ENCODE measurements around the gene FAM221A.
"Not testable (repeated sequence)": the region's sequence is repeated elsewhere in the genome, so short reads cannot be mapped to it uniquely, and the experiment has no call there.

The FAM221A gene, protein sequence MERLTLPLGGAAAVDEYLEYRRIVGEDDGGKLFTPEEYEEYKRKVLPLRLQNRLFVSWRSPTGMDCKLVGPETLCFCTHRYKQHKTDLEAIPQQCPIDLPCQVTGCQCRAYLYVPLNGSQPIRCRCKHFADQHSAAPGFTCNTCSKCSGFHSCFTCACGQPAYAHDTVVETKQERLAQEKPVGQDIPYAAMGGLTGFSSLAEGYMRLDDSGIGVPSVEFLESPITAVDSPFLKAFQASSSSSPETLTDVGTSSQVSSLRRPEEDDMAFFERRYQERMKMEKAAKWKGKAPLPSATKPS

DNA sequence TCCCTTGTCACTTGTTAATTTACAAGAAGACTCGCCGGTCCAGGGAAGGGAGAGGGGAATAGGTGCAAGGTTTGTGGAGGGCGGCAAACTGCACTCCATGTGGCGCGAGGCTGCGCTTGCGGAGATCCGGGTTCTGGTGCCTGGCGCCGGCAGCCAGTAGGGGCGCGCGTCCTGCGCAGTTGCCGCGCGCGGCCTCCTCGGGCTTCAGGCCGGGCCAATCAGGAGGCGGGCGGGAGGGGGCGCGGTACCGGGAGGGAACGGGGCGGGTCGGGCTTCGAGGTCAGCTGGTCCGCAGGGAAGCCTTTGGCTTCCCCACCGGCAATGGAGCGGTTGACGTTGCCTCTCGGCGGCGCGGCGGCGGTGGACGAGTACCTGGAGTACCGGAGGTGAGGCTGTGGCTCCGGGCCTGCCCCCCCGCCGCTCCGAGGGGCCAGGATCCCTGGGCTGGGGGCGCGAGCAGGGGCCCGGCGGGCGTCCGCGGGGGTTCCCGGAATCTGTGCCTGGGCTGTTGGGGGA lies at the start of gene FAM221A:
Gene FAM221A, plus strand, starts transcription at position 302 of the 516 bp plus-strand sequence. Its CDS starts 20 bp downstream, at position 322.
- no peak for FAIRE-seq

DNA sequence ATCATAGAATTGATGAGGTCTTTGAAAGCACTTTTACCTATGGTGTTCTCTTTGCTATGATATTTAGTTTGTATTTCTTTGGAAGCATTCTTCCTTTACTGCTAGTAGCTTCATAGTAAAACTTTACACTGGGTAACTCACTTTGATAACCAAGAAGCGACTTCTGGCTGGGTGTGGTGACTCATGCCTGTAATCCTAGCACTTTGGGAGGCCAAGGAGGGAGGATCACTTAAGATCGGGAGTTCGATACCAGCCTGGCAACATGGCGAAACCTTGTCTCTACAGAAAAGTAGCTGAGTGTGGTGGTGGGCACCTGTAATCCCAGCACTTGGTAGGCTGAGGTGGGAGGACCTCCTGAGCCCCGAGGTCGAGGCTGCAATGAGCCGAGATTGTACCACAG lies 46.6 kb upstream of the FAM221A start:
- no peak for FAIRE-seq

DNA sequence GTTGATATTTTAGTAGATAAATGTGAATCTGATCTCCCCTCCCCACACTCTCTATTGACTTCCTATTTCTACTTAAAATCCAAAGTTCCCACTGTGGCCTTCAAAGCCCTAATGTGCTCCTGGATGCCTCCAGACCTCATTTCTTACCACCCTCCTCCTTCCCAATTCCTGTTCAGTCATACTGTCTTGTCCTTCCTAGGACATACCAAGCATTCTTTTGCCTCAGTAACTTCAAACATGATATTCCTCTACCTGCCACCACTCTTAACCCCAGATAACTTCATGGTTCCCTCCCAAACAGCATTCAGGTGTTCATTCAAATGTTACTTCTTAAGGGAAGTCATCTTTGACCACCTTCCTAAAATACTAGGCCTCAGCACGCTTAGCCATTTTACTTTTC lies 34.2 kb upstream of the FAM221A start:
- no peak for FAIRE-seq

DNA sequence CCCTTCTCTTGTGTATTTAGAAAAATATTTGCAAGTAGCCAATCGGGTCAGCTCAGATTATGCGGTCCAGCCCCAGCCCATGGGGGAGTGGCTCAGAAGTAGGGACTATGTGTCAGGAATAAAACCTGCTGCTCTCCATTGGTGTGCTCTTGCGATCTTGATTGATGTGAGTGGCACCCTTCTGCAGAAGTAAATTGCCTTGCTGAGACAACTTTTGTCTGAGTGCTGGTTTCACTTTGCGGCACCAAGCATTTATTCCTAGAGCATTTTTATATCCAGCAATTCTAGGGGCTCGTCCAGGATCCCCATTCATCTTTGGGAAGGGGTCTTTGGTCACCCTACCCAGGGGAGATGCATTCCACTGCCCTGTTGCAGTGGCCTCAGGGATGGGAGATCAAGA lies 26.1 kb upstream of the FAM221A start:
- no peak for FAIRE-seq

DNA sequence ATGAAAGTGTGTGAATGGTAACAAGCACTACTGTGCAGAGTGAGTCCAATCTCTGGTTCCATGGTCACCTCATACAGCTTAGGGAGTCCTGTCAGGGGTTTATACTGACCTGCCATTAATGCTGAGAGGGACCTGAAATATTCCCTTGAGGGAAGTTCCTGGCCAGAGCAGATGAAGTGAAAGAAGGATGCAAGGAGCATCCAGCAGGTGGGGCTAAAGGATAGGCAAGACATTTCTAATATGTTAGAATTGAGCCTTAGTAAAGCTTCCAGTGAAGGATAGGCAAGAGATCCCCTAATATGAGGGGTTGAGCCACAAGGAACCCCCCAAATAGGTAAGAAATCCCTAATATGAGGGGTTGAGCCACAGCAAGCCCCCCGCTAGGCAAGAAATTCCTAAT lies 25.5 kb upstream of the FAM221A start:
- no peak for FAIRE-seq

DNA sequence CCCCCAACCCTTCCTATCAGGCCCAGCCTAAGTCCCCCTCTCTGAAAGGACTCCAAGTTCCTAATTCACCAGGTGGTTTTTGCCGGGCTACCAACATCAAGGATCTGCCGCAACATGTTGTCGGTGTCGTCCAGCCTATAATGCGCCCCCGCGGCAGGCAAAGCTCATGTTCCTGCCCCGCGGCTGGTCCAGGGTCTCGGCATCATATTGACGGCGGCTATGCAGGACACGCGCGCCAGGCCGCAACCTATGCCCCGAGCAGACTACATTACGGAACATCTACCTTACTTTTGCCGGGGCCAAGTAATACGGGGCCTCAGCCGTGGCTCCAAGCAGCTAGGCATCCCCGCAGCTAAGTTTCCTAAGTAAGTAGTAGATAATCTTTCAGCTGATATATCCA lies 24.6 kb upstream of the FAM221A start:
- FAIRE-seq, result no peak

DNA sequence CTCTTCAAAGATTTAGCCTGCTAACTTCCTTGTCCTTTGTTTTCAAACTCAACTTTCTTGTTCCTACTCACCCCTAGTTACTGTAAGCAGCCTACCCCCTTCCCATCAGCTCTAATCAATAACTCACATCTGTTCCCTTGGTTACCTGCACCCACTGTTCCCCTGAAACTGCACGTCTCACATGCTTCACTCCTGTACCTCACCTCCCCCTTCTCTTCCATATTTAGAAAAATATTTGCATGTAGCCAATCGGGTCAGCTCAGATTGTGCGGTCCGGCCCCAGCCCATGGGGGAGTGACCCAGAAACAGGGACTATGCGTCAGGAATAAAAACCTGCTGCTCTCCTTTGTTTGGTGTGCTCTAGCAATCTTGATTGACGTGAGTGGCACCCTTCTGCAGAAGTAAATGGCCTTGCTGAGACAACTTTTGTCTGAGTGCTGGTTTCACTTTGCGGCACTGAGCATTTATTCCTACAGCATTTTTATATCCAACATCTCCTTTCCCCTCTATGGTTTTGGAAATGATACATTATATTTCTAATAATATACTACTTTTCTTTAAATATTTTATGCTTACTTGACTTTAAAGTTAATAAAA lies 21.1 kb upstream of the FAM221A start:
- no peak for FAIRE-seq

DNA sequence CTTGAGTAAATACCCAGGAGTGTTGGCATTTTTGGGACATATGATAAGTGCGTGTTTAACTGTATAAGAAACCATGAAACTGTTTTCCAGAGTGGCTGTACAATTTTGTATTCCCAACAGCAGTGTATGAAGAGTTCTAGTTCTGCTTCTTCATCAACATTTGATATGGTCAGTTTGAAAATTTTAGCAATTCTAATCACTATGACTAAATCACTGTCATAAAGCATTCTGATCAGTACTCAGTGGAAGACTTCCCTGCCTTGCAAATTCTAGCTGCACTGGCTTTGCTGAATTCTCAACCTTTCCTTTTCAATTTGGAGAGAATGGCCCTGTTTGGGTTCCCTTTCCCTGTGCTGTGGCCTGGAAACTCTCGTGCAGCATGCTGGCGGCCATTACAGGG lies 18.6 kb upstream of the FAM221A start:
- no peak for FAIRE-seq

DNA sequence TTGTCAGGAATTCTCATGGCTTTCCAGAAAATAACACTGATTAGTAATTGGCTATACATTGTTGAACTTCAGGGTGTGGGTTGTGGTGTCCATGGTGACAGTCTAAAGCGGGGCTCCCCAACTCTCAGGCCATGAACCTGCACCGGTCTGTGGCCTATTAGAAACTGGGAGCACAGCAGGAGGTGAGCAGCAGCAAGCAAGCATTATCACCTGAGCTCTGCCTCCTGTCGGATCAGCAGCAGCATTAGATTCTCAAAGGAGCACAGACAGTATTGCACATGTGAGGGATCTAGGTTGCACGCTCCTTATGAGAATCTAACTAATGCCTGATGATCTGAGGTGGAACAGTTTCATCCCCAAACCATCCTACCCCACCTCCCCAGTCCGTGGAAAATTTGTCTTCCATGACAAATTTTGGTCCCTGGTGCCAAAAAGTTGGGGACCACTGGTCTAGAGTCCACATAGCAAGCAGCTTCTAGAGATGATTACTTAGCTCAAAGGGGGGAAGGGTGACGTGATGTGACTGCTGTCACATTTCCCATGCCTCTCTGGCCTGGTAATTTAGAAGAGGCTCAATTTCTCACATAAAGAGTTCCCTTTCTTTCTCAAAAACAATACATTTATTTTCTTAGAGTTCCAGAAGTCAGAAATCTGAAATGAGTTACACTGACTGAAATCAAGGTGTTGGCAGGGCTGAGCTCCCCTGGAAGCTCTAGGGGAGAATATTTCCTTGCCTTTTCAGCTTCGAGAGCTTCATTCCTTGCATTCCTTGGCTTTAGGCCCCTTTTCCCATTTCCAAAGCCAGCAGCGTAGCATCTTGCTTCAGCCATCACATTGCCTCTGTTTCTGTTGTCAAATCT lies 17.6 kb upstream of the FAM221A start:
- FAIRE-seq, result no peak

DNA sequence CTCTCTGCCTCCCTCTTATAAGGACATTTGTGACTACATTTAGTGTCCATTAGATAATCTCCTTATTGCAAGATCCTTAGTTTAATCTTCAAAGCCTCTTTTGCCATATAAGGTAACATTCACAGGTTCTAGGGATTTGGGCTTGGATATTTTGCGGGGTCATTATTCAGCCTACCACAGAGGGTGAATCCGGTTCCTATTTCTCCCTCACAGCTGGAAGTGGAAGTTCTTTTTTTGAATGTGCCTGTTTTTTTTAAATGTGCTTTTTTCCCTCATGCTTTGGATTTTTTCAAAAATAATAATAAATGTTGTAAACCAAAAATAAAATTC lies 17.1 kb upstream of the FAM221A start:
- no peak for FAIRE-seq

DNA sequence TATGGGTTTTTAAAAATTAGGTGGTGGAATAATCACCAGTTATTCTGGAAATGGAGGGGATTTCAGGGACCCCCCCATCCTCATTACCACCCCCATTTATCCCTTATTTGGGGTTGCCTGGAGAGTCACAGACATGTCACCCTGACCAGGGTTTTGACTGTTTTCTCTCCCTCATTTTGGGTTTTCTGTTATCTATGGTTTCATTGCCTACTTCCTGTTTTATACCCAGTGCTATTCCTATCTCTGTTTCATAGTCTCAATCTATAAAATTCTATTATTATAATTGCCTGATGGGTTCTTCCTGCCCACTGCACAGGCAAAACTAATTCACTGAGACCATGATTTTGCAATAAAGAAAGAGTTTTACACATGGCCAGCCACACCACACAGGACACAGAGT lies 15.9 kb upstream of the FAM221A start:
- no peak for FAIRE-seq

DNA sequence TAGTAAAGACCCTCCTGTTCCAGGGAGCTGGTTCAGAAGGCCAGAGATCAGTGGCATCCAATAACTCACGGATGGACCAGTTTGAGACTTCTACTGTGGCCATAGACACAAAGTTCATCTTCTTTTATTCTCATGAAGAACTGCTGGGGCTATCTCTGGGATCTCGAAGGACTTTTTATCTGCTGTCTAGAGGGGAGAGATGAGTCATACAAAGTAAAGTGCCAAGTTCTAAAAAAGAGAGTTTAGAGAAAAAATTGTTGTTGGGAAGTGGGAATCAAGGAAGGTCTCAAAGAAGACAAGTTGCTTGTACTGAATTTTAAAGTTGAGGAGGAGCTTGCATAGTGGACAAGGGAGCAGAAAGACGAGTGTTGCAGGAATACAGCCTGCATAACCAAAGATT lies 8.0 kb upstream of the FAM221A start:
- no peak for FAIRE-seq

DNA sequence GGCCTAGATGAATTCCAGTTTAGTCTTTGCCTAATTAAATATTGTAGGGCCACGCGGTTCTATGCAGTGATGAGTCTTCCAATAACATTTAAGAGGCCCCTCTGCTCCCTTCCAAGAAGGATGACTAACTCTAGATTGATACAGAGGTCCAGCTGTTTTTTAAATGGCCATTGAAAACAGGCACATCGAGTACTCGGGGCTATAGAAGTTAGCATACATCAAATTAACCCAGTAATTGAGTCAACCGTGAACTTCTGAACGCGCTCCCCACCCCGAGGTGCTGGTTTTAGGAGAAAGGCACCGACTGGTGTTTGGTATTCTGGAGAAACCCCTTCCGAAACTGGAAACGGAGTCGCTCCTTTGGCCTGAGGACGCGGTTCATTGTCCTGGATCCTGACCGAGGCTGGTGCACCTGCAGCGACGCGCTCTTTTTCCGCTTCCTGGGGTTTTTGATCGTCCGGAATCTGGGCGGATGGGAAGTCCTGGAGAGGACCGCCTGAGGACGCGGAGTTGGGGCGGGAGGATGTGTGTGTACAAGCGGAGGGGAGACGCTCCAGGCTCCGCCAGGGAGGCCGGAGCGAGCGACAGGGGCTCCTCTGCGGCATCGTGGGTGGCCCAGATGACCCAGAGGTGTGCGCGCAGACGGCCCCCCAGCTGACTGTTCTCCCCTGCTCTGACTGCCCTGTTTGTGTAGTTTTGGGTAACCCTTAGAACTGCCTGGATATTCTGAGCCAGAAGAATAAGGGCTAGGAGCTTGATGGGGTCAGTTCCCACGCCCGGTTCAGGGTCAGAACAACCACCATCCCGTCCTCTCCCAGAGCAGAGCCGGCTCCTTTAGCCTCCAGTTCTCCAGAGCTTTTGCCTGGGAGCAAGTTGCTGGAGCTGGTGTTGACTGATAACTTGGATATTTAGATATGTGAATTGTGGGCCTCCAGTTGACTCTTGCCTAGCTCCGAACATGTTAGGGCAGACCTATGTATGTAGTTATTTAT lies 711 bp downstream of the FAM221A start:
- FAIRE-seq, result no peak

DNA sequence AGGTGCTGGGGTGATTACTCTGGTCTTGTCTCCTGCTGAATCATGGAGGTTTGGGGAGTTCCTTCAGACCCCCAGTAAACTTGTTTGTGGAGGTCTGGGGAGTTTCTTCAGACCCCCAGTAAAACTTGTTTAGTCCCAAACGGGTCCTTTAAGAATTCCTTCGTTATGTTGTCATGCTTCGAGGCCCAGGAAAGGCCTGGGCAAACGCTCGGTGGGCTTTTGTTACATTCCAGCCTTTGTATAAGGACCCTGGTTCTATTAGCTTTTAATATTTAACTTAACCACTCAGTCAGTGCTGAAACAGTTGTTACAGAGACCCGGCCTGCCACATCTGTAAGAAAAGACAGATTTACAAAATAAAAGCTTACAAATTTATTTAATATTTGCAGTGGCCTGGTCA lies 4.0 kb downstream of the FAM221A start:
- FAIRE-seq, result not testable (repeated sequence)

DNA sequence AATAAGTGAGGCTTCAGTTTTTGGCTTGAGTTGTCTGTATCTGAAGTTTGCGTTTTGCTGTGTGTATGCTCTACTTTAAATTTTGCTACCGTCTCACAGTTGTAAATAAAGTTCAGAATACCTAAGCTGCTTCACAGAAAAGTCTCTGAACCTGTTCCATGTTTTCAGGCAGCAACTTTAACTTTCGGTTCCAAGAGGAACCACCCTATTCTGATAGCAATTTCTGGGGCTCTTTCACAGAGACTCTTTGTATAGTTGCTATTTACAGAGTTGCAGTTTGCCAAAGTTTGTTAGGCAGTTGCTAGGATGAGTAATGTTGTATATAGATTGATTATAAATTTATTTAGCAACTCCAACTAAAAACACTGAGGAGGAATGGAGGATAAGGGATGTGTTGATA lies 5.7 kb downstream of the FAM221A start:
- no peak for FAIRE-seq

DNA sequence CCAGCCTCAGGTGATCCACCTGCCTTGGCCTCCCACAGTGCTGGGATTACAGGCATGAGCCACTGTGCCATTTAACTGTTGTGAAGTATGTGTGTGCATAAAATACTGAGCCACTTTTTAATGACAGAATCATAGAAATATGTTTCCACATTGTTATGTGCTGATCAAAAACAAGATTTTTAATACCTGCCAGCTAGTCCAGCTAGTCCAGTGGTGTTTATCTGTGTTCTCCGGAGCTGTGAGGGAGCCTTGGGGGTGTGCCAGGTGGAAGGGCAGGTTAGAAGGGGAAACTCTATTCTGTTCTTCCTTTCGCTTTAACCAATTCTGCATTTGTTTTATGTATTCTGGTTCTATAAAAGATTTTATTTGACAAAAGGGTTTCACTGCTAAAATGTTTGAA lies 7.0 kb downstream of the FAM221A start:
- no peak for FAIRE-seq

DNA sequence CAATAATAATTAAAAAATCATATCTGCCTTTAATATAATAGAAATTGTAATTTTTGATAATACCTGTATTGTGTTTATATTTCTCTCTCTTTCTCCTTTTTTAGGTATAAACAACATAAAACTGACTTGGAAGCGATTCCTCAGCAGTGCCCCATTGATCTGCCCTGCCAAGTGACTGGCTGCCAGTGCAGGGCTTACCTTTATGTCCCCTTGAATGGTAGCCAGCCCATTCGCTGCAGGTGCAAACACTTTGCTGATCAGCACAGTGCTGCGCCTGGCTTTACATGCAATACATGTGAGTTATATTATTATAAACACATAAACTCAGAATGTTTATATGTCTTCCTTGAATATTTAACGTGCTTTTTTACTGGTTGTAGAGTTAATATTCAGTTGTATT lies 9.2 kb downstream of the FAM221A start:
- FAIRE-seq, result no peak

DNA sequence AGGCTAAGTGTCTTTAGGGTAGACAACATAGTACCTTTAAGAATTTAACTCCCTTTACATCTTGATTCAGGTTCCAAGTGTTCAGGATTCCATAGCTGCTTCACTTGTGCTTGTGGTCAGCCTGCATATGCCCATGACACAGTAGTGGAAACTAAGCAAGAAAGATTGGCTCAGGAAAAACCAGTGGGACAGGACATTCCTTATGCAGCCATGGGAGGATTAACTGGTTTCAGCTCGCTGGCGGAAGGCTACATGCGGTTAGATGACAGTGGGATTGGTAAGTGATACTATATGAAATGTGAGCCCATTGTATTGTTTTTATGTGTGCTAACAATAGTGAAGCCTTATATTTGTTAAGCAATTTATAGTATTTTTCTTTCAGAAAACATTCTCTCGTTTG lies 11.3 kb downstream of the FAM221A start:
- no peak for FAIRE-seq

DNA sequence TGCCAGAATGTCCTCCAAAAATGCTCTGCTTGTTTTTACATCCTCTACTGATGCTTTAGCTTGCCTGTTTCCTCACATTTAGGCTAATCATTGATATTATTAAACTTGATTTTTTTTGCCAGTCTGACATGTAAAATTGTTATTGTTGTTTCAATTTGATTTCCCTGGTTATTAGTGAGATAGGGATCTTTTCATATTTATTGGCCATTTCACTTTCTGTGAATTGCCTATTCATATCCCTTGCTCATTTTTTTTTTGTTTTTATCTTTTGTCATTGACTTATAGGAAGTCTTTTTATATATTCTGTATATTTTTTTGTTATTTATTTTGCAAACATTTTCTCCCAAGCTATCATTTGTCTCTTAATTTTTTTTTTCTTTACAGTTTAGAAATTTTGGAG lies 13.2 kb downstream of the FAM221A start:
- peak; percentile 14 for FAIRE-seq

DNA sequence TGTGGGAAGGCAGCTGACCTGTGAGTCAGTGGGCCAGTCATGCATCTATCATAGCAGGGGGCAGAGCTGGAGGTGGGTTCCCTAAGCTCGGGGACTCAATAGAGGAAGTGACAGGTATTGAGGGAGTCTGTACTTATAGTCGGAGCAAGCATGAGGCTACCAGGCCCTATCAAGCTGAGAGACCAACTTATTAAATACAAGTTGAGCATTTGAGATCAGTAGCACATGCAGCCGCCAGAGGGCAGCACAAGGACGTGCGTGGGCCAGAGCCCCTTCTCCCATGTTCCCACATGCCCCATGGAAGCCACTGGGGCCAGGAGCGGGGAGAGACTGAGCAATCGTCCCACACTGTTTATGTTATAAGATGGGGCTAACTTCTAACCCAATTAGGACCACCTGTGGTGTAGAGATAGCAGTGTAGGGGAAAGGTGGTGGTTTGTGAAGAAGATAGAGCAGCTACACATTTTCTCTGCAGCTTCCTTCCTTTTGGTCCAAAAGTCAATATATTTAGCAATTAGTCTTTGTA lies 17.0 kb downstream of the FAM221A start:
- FAIRE-seq, result no peak

DNA sequence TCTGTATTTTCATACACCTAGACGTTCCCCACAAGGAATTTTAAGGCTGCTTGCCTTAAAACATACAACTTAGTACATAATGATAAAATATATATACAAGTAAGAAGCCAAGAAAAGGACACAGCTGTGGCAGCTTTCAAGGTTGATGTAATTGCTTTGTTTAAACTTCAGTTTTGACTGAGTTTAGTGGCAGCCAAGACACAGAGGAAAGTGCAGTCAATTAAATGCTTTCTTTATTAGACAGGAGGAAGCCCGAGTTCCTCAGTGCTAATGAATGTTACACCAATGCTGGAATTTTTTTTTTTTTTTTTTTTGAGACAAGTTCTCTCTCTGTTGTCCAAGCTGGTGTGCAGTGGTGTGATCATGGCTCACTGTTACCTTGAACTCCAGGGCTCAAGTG lies 18.8 kb downstream of the FAM221A start:
- FAIRE-seq, result no peak

DNA sequence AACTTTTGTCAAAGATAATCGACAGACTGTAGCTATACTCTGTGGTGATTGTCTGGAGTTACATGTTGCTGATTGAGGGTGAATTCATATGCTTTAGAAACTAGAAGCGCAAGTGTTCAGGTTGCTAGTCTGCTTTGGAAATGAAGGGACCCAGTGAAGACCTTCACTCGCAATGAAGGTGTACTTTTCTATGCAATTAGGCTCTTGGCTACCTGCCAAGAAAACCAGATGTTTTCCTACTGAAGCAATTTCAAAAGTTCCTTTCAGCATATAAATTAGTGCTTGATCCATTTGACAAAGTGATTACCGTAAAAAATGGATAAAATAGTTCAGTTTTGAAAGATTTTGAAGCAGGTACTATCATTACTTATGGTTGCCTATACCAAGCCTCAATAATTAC lies 20.0 kb downstream of the FAM221A start:
- FAIRE-seq, result no peak

Data from colon (tissue), 2 donors.